K562 (cell line): Measurements from ENCODE around the gene ZNF582. TPM values are rescaled to one million over a fixed set of nuclear protein-coding genes. Genes with fewer than 3 reads are reported as not detected.

ENCODE experiments used
- CHD7 ChIP-seq: fragments of 200-600 bp; sonication (generic); IDR thresholded peaks from one replicate; pipeline ENCODE4 v1.6.1; 2012; ENCODE audit warnings: mild to moderate bottlenecking, low read depth, low read length, inconsistent platforms
- E2F8 ChIP-seq: fragments of 450-650 bp; IDR thresholded peaks from 2 replicates; pipeline ENCODE4 v1.7.1; 2018; ENCODE audit warnings: mild to moderate bottlenecking, low read depth; ENCODE audit not compliant: partially characterized antibody
- GTF2F1 ChIP-seq: IDR thresholded peaks from 2 replicates; pipeline ENCODE4 v1.6.1; 2011; ENCODE audit warnings: low read depth, low read length, improper control_type of control experiment
- HCFC1 ChIP-seq: IDR thresholded peaks from 2 replicates; pipeline ENCODE4 v1.6.1; 2012; ENCODE audit warnings: low read depth, low read length, improper control_type of control experiment
- LARP7 ChIP-seq: fragments of 450-650 bp; IDR thresholded peaks from 2 replicates; pipeline ENCODE4 v1.6.1; 2016
- SIX5 ChIP-seq, 2 experiments: IDR thresholded peaks; 2 replicates each; pipeline ENCODE4 v1.6.1; 2011; ENCODE audit warnings: low read length in 2 of 2, borderline replicate concordance in 1 of 2, low read depth in 1 of 2, mild to moderate bottlenecking in 1 of 2, moderate library complexity in 1 of 2; ENCODE audit not compliant: insufficient read depth in 1 of 2
- THRB ChIP-seq: fragments of 450-650 bp; formaldehyde crosslinking; conservative IDR thresholded peaks from 2 replicates; pipeline ENCODE4 v1.4.0; 2022; ENCODE audit warnings: mild to moderate bottlenecking, missing genetic modification characterization
- ZBTB7A ChIP-seq: IDR thresholded peaks from 2 replicates; pipeline ENCODE4 v1.6.1; 2011; ENCODE audit warnings: low read depth, mild to moderate bottlenecking, low read length, moderate library complexity, borderline replicate concordance; ENCODE audit not compliant: control insufficient read depth
- ZNF197 ChIP-seq: fragments of 200-800 bp; sonication (Bioruptor generic); IDR thresholded peaks from 2 replicates; pipeline ENCODE4 v1.6.1; 2016; ENCODE audit warnings: low read depth, missing genetic modification characterization, missing compliant biosample characterization
- ZNF274 ChIP-seq: IDR thresholded peaks from 2 replicates; pipeline ENCODE4 v1.6.1; 2011; ENCODE audit warnings: low read depth, mild to moderate bottlenecking, low read length, moderate library complexity, borderline replicate concordance
- polyA plus RNA-seq, 8 experiments: library from polyadenylated mRNA; depleted of rRNA in 4 of 8; stranded (reverse) in 5 of 8; unstranded in 3 of 8; fragments of >200 nt; fragmentation: Nextera tagmentation in 2 of 8; fragmentation: Illumina TruSeq in 1 of 8; extraction: Ambion mirVana in 2 of 8; extraction: Trizol in 1 of 8; gene quantifications; 2 replicates each; pipeline versions ENCODE4 v1.2.1 to v1.2.3, GENCODE V29; 2011 to 2014; ENCODE audit warnings: inconsistent platforms in 1 of 8, missing spikeins in 1 of 8
- total RNA-seq, 7 experiments: library from RNA; depleted of rRNA in 6 of 7; stranded (reverse); fragments of >200 nt in 6 of 7; fragmentation: Illumina TruSeq in 2 of 7; extraction: Trizol in 2 of 7; gene quantifications; 2 replicates each; pipeline versions ENCODE4 v1.2.1 to v1.2.3, GENCODE V29; 2011 to 2021; ENCODE audit warnings: low replicate concordance in 1 of 7

Gene ZNF582
- total and polyA plus RNA-seq, 9 of the 15 experiments (the other 6 are each of a cell fraction or from before 2014, with no cell fraction given), result 0.72 to 3.3 (median 1.6) TPM

GRCh38 chr19:56367829-56368711, 25.3 kb downstream of the ZNF582 start (continued):
- TF ChIP-seq E2F8 (no peak), CHD7 (no peak), HCFC1 (peak; percentile 14; the same call in 1 of the 2 replicates), THRB (CRISPR knock-in tag) (no peak), SIX5 (IDR thresholded peaks at IDR 0.05; ENCODE audit: borderline replicate concordance in 1 of 2, insufficient read depth in 1 of 2, low read depth in 1 of 2, low read length in 2 of 2) (no peak), ZNF197 (no peak), GTF2F1 (no peak), ZNF274 (no peak), LARP7 (no peak), ZBTB7A (no peak)
